ENCODE data around the gene SHISA7. TPM values are rescaled to one million over a fixed set of nuclear protein-coding genes. Genes with fewer than 3 reads are reported as not detected.
"Not testable (repeated sequence)": the region's sequence is repeated elsewhere in the genome, so short reads cannot be mapped to it uniquely, and the experiment has no call there.

The SHISA7 gene
- total RNA-seq, 1 donor from 2014 or later, result not detected

- Mint-ChIP-seq H3K27ac (peak overlapping the region; percentile 74), H3K4me3 (no peak overlapping the region), H3K36me3 (ENCODE audit: low read depth) (peaks cover 5% of the 10 kb centered on the region), H3K27me3 (ENCODE audit: insufficient read depth) (peaks cover 27% of the 10 kb centered on the region), H3K9me3 (no peaks in the 10 kb centered on the region), H3K4me1 (ENCODE audit: low read depth) (no peaks in the 10 kb centered on the region)
- peak; percentile 29 for DNase-seq (ENCODE audit: low spot score)
- intact Hi-C loops (cut with micrococcal nuclease), result loop anchor here (1.0 kb wide), 1 partner anchor 314 kb away; no protein-coding TSS in a partner anchor
These were observed 11.7 kb upstream of the SHISA7 start for GRCh38 chr19:55454787-55455243.

- intact Hi-C loops (cut with micrococcal nuclease), result loop anchor here (1.0 kb wide), 1 partner anchor 312 kb away; no protein-coding TSS in a partner anchor
- DNase-seq (ENCODE audit: low spot score), result no peak
- Mint-ChIP-seq H3K4me3 (no peak overlapping the region), H3K9me3 (no peaks in the 10 kb centered on the region), H3K36me3 (ENCODE audit: low read depth) (peaks cover 5% of the 10 kb centered on the region), H3K4me1 (ENCODE audit: low read depth) (no peaks in the 10 kb centered on the region), H3K27ac (no peak overlapping the region), H3K27me3 (ENCODE audit: insufficient read depth) (peaks cover 28% of the 10 kb centered on the region)
These were observed 10.6 kb upstream of the SHISA7 start for GRCh38 chr19:55453511-55454260.

- Mint-ChIP-seq H3K9me3 (no peaks in the 10 kb centered on the region), H3K27me3 (ENCODE audit: insufficient read depth) (peaks cover 28% of the 10 kb centered on the region), H3K36me3 (ENCODE audit: low read depth) (peaks cover 5% of the 10 kb centered on the region), H3K4me3 (no peak overlapping the region), H3K4me1 (ENCODE audit: low read depth) (no peaks in the 10 kb centered on the region), H3K27ac (no peak overlapping the region)
- peak; percentile 22 for DNase-seq (ENCODE audit: low spot score)
- intact Hi-C loops (cut with micrococcal nuclease), result no loop called here
These were observed 9.7 kb upstream of the SHISA7 start for GRCh38 chr19:55452749-55453346.

GRCh38 chr19:55451965-55452748 is 9.1 kb upstream of the SHISA7 start:
- peaks cover 28% of the 10 kb centered on the region for H3K27me3 Mint-ChIP-seq (ENCODE audit: insufficient read depth)
- intact Hi-C loops (cut with micrococcal nuclease), result no loop called here
- no peak overlapping the region for H3K4me3 Mint-ChIP-seq
- H3K4me1 Mint-ChIP-seq (ENCODE audit: low read depth), result no peaks in the 10 kb centered on the region
- H3K27ac Mint-ChIP-seq, result no peak overlapping the region
- H3K9me3 Mint-ChIP-seq, result no peaks in the 10 kb centered on the region
- no peak for DNase-seq (ENCODE audit: low spot score)
- peaks cover 5% of the 10 kb centered on the region for H3K36me3 Mint-ChIP-seq (ENCODE audit: low read depth)

- Mint-ChIP-seq H3K36me3 (ENCODE audit: low read depth) (peaks cover 5% of the 10 kb centered on the region), H3K27me3 (ENCODE audit: insufficient read depth) (peaks cover 30% of the 10 kb centered on the region), H3K4me1 (ENCODE audit: low read depth) (no peaks in the 10 kb centered on the region), H3K4me3 (peak overlapping the region; percentile 30), H3K27ac (no peak overlapping the region), H3K9me3 (no peaks in the 10 kb centered on the region)
- no peak for DNase-seq (ENCODE audit: low spot score)
- intact Hi-C loops (cut with micrococcal nuclease), result no loop called here
These were observed 8.3 kb upstream of the SHISA7 start for GRCh38 chr19:55451163-55451964.

GRCh38 chr19:55449469-55449868 is 6.4 kb upstream of the SHISA7 start:
- no peaks in the 10 kb centered on the region for H3K4me1 Mint-ChIP-seq (ENCODE audit: low read depth)
- DNase-seq (ENCODE audit: low spot score), result no peak
- no peak overlapping the region for H3K27ac Mint-ChIP-seq
- no peak overlapping the region for H3K4me3 Mint-ChIP-seq
- intact Hi-C loops (cut with micrococcal nuclease), result no loop called here
- H3K36me3 Mint-ChIP-seq (ENCODE audit: low read depth), result peaks cover 2% of the 10 kb centered on the region
- H3K27me3 Mint-ChIP-seq (ENCODE audit: insufficient read depth), result peaks cover 43% of the 10 kb centered on the region
- H3K9me3 Mint-ChIP-seq, result no peaks in the 10 kb centered on the region

GRCh38 chr19:55448175-55448490 is 5.0 kb upstream of the SHISA7 start:
- not testable (repeated sequence) for H3K4me1 Mint-ChIP-seq (ENCODE audit: low read depth); H3K27ac Mint-ChIP-seq

GRCh38 chr19:55447421-55448174 is 4.5 kb upstream of the SHISA7 start:
- no peaks in the 10 kb centered on the region for H3K9me3 Mint-ChIP-seq
- H3K4me3 Mint-ChIP-seq, result no peak overlapping the region
- no peak for DNase-seq (ENCODE audit: low spot score)
- H3K36me3 Mint-ChIP-seq (ENCODE audit: low read depth), result no peaks in the 10 kb centered on the region
- intact Hi-C loops (cut with micrococcal nuclease), result no loop called here
- peaks cover 47% of the 10 kb centered on the region for H3K27me3 Mint-ChIP-seq (ENCODE audit: insufficient read depth)
- no peaks in the 10 kb centered on the region for H3K4me1 Mint-ChIP-seq (ENCODE audit: low read depth)
- H3K27ac Mint-ChIP-seq, result no peak overlapping the region

More at GRCh38 chr19:55448175-55448490, 5.0 kb upstream of the SHISA7 start:
- H3K9me3 Mint-ChIP-seq; DNase-seq (ENCODE audit: low spot score); intact Hi-C loops (cut with micrococcal nuclease); H3K36me3 Mint-ChIP-seq (ENCODE audit: low read depth); H3K4me3 Mint-ChIP-seq: not testable (repeated sequence)
- H3K27me3 Mint-ChIP-seq (ENCODE audit: insufficient read depth), result peaks cover 49% of the 10 kb centered on the region

GRCh38 chr19:55446060-55446459 is 3.0 kb upstream of the SHISA7 start:
- Mint-ChIP-seq H3K4me1 (ENCODE audit: low read depth) (peaks cover 7% of the 10 kb centered on the region), H3K9me3 (no peaks in the 10 kb centered on the region), H3K36me3 (ENCODE audit: low read depth) (no peaks in the 10 kb centered on the region), H3K27ac (no peak overlapping the region), H3K4me3 (no peak overlapping the region), H3K27me3 (ENCODE audit: insufficient read depth) (peaks cover 55% of the 10 kb centered on the region)
- intact Hi-C loops (cut with micrococcal nuclease), result no loop called here
- DNase-seq (ENCODE audit: low spot score), result no peak

GRCh38 chr19:55444646-55445045 is 1.5 kb upstream of the SHISA7 start:
- intact Hi-C loops (cut with micrococcal nuclease), result loop anchor here (5.0 kb wide), 1 partner anchor 282 kb away; no protein-coding TSS in a partner anchor
- H3K27me3 Mint-ChIP-seq (ENCODE audit: insufficient read depth), result peaks cover 55% of the 10 kb centered on the region
- H3K9me3 Mint-ChIP-seq, result no peaks in the 10 kb centered on the region
- H3K4me1 Mint-ChIP-seq (ENCODE audit: low read depth), result peaks cover 10% of the 10 kb centered on the region
- no peak overlapping the region for H3K27ac Mint-ChIP-seq
- H3K36me3 Mint-ChIP-seq (ENCODE audit: low read depth), result no peaks in the 10 kb centered on the region
- H3K4me3 Mint-ChIP-seq, result no peak overlapping the region
- no peak for DNase-seq (ENCODE audit: low spot score)

GRCh38 chr19:55443824-55444480 is 852 bp upstream of the SHISA7 start:
- intact Hi-C loops (cut with micrococcal nuclease), result loop anchor here (5.0 kb wide), 1 partner anchor 282 kb away; no protein-coding TSS in a partner anchor
- Mint-ChIP-seq H3K27ac (no peak overlapping the region), H3K4me3 (no peak overlapping the region), H3K36me3 (ENCODE audit: low read depth) (no peaks in the 10 kb centered on the region), H3K27me3 (ENCODE audit: insufficient read depth) (peaks cover 62% of the 10 kb centered on the region), H3K9me3 (no peaks in the 10 kb centered on the region), H3K4me1 (ENCODE audit: low read depth) (peaks cover 10% of the 10 kb centered on the region)
- no peak for DNase-seq (ENCODE audit: low spot score)

All from activated T-helper 1 cell treated with anti-CD3 and anti-CD28 coated beads, Interleukin-12 subunit alpha, Interleukin-12 subunit beta, Interleukin-2, Interleukin-4 antibody, amounts not matched to agents 30 ng/mL and 10 ng/mL and 1 ng/mL, durations not matched to agents 14 hours and 24 hours and 36 hours (primary cell).